Fibroblast of skin of right quadriceps (primary cell): ENCODE data around the gene BCL6.
A peak's percentile ranks its signal among the peaks of the same experiment; 100 is the strongest.

ENCODE experiments used
- DNase-seq: peaks from one replicate; pipeline ENCODE4 v3.0.0-alpha.2; 2013

BCL6 gene

GRCh38 chr3:187745201-187746058, at the start of gene BCL6:
Gene BCL6, minus strand, starts transcription at chr3:187745468. Its CDS starts 11,775 bp downstream, at chr3:187733693.
- peak; percentile 99 for DNase-seq

DNA sequence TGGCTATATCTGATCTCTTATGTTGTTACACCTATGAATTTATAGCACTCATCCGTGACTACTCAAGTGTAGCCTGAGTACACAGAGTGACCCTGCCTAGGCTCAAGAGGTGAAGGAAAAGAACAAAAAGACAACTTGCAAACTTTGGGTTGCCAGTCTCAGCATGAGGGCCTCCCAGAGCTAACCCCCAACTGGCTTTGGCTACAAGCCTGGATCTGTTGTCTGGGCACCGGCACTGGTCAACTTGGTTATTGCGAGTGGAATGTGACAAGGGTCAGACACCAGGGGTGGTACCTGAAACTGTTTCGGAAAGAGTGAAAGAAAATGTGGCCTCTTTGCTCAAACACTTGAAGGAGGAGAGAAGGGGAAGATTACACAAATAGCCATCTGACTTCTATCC, 49.5 kb upstream of the BCL6 start:
- no peak for DNase-seq

DNA sequence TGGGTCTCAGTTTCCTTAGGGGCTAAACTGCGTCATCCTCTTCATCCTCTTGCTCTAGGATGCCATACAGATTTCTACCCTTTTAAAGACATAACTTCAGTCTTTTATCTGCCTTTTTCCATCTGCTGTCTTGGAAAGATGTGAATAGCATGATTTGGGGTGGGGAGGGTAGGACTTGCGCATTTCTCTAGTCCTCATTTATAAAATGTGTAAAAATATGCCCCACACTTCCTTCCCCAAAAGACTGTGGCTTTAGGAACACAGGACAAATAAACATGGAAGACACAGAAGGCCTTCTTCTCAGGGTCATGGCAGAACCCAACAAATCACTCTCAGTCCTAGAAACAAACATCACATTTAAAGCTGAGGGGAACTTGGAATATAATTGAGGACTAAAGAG, 48.4 kb upstream of the BCL6 start:
- no peak for DNase-seq

DNA sequence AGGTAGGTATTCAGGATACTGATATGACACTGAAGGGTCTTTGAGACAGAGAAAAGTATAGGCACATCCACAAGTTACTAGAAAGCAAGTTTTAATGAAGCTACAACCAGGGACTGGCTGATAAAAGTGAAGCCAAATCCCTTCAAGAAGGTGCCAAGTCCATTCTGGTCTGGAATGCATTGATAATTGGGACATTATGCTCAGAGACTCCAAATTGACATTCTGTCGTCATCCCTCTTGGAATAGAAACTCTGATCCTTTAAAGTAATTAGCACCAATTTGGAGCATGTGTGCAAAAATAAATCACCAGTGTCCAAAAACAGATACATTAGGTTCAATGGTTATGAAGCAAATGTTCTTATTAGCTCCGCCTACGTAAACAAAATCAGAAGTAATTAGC, 47.3 kb upstream of the BCL6 start:
- no peak for DNase-seq

DNA sequence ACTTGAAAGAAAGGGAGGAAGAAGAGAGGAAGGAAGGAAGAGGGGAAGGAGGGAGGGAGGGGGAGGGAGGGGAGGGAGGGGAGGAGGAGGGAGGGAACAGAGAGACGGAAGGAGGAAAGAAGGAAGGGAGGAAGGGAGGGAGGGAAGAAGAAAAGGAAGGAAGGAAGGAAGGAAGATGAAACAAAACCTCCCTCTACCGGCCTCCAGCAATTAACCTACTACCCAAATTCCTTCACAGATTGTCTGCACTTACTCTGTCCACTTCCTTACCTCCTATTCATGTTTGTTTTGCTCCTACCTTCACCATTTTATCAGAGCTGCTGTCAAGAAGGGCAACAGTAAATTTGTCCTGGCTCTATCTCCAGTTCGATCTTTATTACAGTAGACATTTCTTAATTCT, 44.6 kb upstream of the BCL6 start:
- no peak for DNase-seq

GRCh38 chr3:187788984-187789857, 44.0 kb upstream of the BCL6 start:
- no peak for DNase-seq

DNA sequence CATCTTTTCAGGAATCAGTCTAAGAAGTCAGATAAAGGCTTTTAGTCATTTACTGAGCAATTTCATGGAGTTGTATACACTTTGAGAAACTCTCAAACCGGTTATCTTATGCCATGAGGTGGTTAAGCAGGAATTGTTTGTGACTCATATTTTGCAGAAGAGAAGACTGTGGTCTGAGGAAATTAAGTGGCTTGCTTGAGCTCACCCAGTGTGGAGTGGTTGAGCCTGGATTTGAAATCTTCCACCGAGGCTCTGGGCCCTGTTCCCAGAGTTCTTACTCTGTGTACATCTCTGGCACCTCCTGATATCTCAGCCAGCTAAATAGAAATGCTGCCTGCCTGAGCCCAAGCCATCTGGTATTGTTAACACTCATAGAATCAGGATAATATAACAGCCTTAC, 37.8 kb upstream of the BCL6 start:
- peak; percentile 91 for DNase-seq

DNA sequence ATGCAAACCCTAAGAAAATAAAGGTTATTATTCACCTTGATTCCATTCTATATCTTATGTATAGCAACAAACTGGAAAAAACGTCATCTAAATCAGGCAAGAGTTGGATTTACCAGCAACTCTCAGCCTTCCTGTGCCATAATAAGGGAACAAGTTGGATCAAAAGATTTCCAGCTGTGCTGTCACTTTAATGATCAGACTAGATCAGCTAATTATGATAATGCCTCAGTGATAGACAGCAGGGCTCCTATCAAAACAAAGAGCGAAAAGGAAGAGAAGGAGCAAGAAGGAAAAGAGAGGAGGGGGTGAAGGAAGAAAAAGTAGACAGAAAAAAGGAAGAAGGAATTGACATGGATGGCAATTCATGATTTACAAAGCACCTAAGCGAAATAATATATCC, 36.7 kb upstream of the BCL6 start:
- no peak for DNase-seq

DNA sequence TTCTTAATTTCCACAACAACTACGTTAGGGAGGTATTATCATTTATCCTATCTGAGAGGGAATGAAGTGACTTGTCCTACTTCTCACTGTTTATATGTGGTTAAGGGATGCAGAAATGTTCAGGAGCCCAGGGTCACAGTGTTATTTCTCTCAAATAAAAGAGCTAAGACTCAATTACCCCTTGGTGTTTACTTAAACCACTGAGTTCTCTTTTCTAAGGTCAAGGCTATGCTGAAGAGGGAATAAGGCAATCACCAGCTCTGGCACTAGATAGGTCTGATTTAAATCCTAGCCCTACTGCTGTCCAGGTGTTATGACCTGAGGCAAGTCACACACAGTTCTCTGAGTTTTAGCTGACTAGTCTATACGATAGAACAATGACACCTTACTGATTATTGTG, 35.7 kb upstream of the BCL6 start:
- DNase-seq: no peak

- DNase-seq: no peak
These were observed 33.5 kb upstream of the BCL6 start for GRCh38 chr3:187778726-187779125.

- peak; percentile 29 for DNase-seq
These were observed 32.2 kb upstream of the BCL6 start for GRCh38 chr3:187777331-187777941.

DNA sequence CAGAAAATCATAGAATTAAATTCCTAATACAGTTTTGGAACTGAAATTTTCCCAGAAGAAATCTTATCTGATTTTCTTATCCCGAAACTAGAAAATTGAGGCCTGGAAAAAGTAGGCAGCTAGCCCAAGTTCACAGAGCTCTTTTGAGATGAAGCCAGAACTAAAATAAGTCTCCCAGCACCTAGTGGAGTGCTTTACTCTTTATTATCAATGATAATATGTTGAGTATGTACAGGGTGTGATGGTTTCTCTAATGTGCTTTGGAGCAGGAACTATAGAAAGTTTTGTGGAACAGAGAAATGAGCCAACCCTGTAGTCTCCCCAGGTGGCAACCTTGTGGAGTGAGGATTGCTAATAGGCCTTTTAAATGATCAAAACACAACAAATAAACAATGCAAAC, 30.3 kb upstream of the BCL6 start:
- DNase-seq: no peak

DNA sequence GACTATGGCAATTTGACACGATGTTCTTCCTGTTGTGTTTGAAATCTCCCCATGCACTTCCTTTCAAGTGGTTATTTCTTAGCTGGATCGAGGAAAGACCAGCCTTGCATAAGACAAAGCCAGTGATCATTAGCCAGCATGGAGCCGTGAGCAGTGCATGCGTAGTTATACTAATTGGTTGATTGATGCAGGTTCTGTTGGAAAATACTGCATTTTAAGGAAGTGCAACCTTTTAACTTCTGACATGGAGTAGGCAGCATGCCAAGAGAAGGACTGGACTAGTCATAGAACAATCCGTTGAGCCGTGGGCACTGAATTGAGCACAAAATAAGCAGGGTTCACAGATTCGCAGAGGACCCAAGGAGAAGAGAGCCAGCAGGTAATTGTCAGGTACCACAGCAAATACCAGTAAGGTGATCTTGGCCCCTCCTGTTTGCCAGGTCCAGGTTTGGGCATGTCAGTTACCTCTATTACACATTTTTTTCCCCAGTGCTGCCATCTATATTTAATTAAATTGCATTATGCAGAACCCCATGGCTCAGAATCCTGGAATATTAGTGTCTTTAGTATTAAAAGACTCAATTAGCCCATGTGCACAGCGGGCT, 29.0 kb upstream of the BCL6 start:
- DNase-seq: no peak

DNA sequence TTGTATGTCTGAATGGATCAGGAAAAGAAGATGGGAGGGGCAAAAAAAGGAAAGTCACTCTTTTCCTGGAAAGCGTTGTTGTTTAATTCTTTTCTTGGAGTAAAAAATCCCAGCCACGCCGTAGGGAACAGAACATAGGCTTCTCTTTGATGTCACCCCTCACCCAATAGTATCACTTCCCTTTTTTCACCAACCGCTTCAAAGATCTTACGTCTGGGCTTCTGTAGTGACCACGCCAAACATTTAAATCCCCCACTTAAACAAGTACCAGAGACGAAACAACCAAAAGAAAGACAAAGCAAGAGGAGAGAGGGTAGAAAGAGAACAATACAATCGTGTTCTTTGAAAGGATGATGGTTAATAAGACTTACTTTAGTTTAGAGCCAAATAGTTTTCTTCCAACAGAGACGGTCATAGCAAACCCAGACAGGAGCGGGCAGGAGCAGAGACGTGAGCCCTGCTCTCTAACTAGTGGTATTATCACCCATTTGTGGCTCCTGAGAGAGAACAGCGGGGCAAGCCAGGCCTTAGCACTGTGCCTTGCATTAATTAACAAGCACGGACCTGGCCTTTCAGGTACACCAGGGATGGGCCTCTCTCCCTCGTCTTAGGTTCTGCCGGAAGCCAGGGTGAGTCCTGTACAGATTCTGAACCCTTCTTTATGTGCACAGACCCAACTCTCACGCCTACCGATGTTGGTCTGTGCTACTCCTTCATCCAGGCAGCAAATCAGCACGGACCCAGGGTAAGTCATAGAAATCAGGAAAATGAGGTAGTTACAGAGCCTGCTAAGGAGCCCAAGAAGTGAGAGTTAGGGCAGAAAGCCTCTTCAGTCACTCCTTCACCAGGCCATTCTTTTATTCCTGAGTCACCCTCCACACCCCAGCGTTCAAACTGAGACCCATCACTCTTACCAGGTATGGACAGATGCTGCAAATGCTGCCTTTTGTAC, 28.2 kb upstream of the BCL6 start:
- no peak for DNase-seq

- DNase-seq: no peak
These were observed 25.0 kb upstream of the BCL6 start for GRCh38 chr3:187770224-187770623.

- no peak for DNase-seq
These were observed 24.5 kb upstream of the BCL6 start for GRCh38 chr3:187769771-187770170.

GRCh38 chr3:187767266-187768012, 22.2 kb upstream of the BCL6 start:
- DNase-seq: peak; percentile 95

- DNase-seq: peak; percentile 67
These were observed 20.1 kb upstream of the BCL6 start for GRCh38 chr3:187765342-187765741.

GRCh38 chr3:187763850-187764648, 18.8 kb upstream of the BCL6 start:
- DNase-seq: no peak

DNA sequence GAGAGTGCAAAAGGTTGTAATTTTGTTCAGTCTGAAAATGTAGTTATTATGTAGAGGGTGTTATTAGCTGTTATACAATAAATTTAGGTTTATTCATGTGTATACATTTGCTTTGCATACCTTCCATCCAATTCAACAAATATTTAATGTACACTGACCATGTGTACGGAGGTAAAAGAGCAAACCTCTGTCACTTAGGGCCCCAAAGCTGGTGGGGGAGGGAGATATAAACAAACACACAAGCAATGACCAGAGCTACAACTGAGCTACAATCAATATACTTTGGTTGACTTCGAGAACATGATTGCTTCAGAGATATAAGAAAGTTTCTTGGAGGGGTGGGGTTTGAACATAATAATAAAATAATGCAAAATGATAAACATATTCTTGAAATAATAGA, 17.5 kb upstream of the BCL6 start:
- DNase-seq: no peak
